GM12801 (cell line): ENCODE data around the gene SPACA4.

ENCODE experiments used
- CTCF ChIP-seq: IDR thresholded peaks from one replicate; pipeline ENCODE4 v1.5.1; 2011; ENCODE audit warnings: control low read depth; ENCODE audit not compliant: insufficient read length; ENCODE audit errors: extremely low read depth

SPACA4 gene

GRCh38 chr19:48624067-48624594 lies 17.6 kb downstream of the SPACA4 start:
- no peak for TF ChIP-seq CTCF

GRCh38 chr19:48624791-48625723 lies 18.5 kb downstream of the SPACA4 start:
- TF ChIP-seq CTCF = no peak

- TF ChIP-seq CTCF = no peak
Measured at GRCh38 chr19:48625891-48626327, 19.4 kb downstream of the SPACA4 start.

- no peak for TF ChIP-seq CTCF
Measured at GRCh38 chr19:48627201-48627864, 20.8 kb downstream of the SPACA4 start.

GRCh38 chr19:48627865-48628314 lies 21.3 kb downstream of the SPACA4 start:
- TF ChIP-seq CTCF = no peak

GRCh38 chr19:48628486-48629296 lies 22.1 kb downstream of the SPACA4 start:
- TF ChIP-seq CTCF = no peak

GRCh38 chr19:48629297-48629598 lies 22.7 kb downstream of the SPACA4 start:
- no peak for TF ChIP-seq CTCF
